Nephron progenitor cell (in vitro differentiated cells): Measurements from ENCODE around the gene ACAP2.
A peak's percentile ranks its signal among the peaks of the same experiment; 100 is the strongest.
"Not testable (repeated sequence)": the region's sequence is repeated elsewhere in the genome, so short reads cannot be mapped to it uniquely, and the experiment has no call there.

Experiments
- DNase-seq: peaks from one replicate; pipeline ENCODE4 v3.0.0; 2021
- H3K27ac Mint-ChIP-seq: 2 replicates; pipeline ENCODE4 v1.8.0; 2021; ENCODE audit warnings: mild to moderate bottlenecking, moderate library complexity, mixed read lengths
- H3K27me3 Mint-ChIP-seq: 2 replicates; pipeline ENCODE4 v1.8.0; 2021; ENCODE audit warnings: mild to moderate bottlenecking, low read depth, mixed read lengths; ENCODE audit not compliant: poor library complexity
- H3K36me3 Mint-ChIP-seq: 2 replicates; pipeline ENCODE4 v1.8.0; 2021; ENCODE audit warnings: low read depth, mixed read lengths
- H3K4me1 Mint-ChIP-seq: 2 replicates; pipeline ENCODE4 v1.8.0; 2021; ENCODE audit warnings: mixed read lengths
- H3K4me3 Mint-ChIP-seq: 2 replicates; pipeline ENCODE4 v1.8.0; 2021; ENCODE audit warnings: mild to moderate bottlenecking, moderate library complexity, mixed read lengths
- H3K9me3 Mint-ChIP-seq: 2 replicates; pipeline ENCODE4 v1.8.0; 2021; ENCODE audit warnings: mild to moderate bottlenecking, moderate library complexity, mixed read lengths
- CTCF ChIP-seq: fragments of 200-600 bp; sonication (generic); IDR thresholded peaks from 2 replicates; pipeline ENCODE4 v1.5.0; 2021; ENCODE audit warnings: antibody characterized with exemption

The ACAP2 gene

DNA sequence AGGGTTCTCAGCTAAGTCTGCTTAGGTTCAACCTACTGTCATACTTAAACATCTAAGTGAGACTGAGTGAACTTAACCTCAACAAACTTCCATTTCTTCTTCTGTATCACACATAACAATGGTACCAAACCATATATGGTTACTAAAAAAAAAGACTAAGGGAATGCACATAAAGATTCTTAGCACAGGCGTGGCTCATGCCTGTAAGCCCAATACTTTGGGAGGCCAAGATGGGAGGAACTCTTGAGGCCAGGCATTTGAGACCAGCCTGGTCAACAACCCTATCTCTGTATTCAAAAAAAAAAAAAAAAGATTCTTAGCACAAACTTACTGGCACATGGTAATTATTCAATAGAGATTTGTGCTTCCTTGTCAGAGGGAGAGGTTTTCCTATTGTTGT lies 57.9 kb downstream of the ACAP2 start:
- Mint-ChIP-seq H3K4me3 (no peak overlapping the region), H3K4me1 (peaks cover 10% of the 10 kb centered on the region), H3K9me3 (no peaks in the 10 kb centered on the region), H3K36me3 (peaks cover 10% of the 10 kb centered on the region), H3K27ac (no peak overlapping the region), H3K27me3 (no peaks in the 10 kb centered on the region)
- no peak for TF ChIP-seq CTCF
- DNase-seq: no peak

DNA sequence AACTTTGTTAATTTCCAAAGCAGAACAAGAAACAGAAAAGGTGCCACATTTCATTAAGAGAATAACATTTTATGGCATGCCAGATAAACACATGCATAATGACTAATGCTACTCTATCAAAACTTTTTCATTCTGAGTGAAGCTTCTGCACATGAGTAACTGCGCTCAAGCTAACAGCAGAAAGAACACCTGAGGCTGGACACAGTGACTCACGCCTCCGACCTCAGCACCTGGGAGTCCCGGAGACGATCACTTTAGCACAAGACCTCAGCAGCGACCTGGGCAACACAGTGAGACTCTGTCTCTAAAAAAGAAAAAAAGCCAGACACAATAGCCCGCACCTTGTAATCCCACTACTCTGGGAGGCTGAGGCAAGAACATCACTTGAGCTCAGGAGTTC lies 70.6 kb downstream of the ACAP2 start:
- Mint-ChIP-seq H3K9me3 (no peaks in the 10 kb centered on the region), H3K27me3 (no peaks in the 10 kb centered on the region), H3K4me1 (no peaks in the 10 kb centered on the region), H3K4me3 (no peak overlapping the region), H3K27ac (no peak overlapping the region), H3K36me3 (peaks cover 36% of the 10 kb centered on the region)
- no peak for DNase-seq
- no peak for TF ChIP-seq CTCF

DNA sequence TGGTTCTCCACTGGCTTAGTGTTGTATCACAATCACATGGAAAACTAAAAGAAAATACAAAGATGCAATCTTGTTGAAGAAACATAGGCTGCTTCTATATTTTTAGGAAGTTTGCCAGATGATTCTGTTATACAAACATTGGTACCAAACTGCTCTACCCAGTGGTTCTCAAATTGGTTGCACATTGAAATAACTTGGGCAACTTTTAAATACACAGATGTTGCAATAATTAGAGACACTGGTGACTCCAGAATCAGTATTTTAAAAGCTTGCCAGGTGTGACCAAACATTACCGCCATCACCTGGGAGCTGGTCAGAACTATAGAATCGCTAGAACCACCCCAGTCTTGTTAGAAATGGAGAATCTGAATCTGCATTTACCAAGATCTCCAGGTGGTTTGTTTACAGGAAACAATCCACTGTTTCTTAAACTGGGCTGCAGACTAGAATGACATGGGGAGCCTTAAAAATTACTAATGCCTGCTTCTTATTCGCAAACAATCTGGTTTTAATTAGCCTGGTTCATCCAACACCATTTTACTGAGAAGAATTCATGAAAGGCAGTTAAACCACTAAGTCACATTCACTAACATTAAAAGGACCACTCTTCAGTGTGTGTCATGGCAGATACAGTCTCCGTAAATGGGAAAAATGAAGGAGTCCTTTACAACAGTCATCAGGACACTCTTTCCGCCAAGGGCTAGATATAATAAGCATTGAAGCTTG lies 76.5 kb downstream of the ACAP2 start:
- peaks cover 58% of the 10 kb centered on the region for H3K36me3 Mint-ChIP-seq
- H3K9me3 Mint-ChIP-seq: peaks cover 24% of the 10 kb centered on the region
- no peaks in the 10 kb centered on the region for H3K27me3 Mint-ChIP-seq
- H3K4me3 Mint-ChIP-seq: no peak overlapping the region
- H3K27ac Mint-ChIP-seq: no peak overlapping the region
- DNase-seq: no peak
- no peak for TF ChIP-seq CTCF
- no peaks in the 10 kb centered on the region for H3K4me1 Mint-ChIP-seq

GRCh38 chr3:195365371-195365770 lies 77.4 kb downstream of the ACAP2 start:
- Mint-ChIP-seq H3K4me1 (no peaks in the 10 kb centered on the region), H3K27ac (no peak overlapping the region), H3K27me3 (no peaks in the 10 kb centered on the region), H3K4me3 (no peak overlapping the region), H3K36me3 (peaks cover 61% of the 10 kb centered on the region), H3K9me3 (peaks cover 27% of the 10 kb centered on the region)
- no peak for TF ChIP-seq CTCF
- no peak for DNase-seq

DNA sequence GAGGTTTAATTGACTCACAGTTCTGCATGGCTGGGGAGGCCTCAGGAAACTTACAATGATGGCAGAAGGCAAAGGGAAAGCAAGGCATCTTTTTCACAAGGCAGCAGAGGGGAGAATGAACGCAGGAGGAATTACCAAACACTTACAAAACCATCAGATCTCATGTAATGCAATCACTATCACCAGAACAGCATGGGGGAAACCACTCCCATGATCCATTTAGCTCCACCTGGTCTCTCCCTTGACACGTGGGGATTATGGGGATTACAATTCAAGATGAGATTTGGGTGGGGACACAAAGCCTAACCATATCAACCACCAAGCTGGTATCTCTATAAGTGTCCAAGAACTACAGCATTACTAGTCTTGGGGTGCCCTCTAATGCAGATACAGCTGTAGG lies 85.0 kb downstream of the ACAP2 start:
- Mint-ChIP-seq H3K36me3 (peaks cover 42% of the 10 kb centered on the region), H3K9me3 (peaks cover 15% of the 10 kb centered on the region), H3K4me1 (peaks cover 11% of the 10 kb centered on the region), H3K27ac (peak overlapping the region; percentile 77)
- not testable (repeated sequence) for H3K27me3 Mint-ChIP-seq, H3K4me3 Mint-ChIP-seq, DNase-seq

DNA sequence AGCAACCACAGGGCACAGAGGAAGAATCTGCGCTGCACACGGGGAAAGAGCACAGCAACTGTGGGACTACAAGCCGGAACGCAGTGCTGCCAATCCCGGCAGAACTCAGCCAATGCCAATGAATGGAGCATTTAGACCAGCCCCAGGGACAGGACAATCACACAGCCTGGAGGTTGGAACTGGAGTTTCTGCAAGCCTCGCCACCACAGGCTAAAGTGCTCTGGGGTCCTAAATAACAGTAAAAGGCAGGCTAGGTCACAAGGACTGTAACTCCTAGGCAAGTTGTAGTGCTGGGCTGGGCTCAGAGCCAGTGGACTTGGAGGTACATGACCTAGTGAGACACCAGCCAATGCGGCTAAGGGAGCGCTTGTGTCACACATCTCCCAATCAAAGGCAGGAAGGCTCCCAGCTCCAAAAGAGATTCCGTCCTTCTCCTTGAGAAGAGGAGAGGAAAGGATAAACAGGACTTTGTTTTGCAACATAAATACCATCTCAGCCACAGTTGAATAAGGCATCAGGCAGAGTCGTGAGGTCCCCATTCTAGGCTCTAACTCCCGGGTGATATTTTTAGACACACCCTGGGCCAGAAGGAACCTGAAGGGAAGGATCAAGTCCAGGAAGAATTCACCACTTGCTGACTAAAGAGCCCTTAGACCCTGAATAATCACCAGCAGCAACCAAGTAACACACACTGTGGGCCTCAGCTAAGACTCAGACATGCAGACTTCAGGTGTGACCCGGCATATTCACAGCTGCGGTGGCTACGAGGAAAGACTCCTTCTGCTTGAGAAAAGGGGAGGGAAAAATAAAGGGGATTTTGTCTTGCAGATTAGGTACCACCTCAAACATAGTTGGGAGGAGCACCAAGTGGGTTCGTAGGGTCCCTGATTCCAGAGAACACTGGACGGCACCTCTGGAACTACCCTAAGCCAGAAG lies 86.4 kb downstream of the ACAP2 start:
- no peak for TF ChIP-seq CTCF
- Mint-ChIP-seq H3K4me1 (peaks cover 11% of the 10 kb centered on the region), H3K36me3 (peaks cover 31% of the 10 kb centered on the region), H3K9me3 (peaks cover 10% of the 10 kb centered on the region), H3K27me3 (no peaks in the 10 kb centered on the region), H3K27ac (peak overlapping the region; percentile 92), H3K4me3 (no peak overlapping the region)
- no peak for DNase-seq

DNA sequence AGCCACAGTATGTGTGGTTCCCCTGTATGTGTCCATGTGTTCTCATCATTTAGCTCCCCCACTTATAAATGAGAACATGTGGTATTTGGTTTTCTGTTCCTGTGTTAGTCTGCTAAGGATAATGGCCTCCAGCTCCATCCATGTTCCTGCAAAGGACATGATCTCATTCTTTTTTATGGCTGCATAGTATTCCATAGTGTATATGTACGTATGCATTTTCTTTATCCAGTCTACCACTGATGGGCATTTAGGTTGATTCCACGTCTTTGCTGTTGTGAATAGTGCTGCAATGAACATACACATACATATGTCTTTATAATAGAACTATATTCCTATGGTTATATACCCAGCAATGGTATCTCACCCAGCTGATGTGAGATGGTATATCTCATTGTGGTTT lies 88.8 kb downstream of the ACAP2 start:
- H3K9me3 Mint-ChIP-seq, H3K27ac Mint-ChIP-seq, H3K4me3 Mint-ChIP-seq, DNase-seq, H3K27me3 Mint-ChIP-seq: not testable (repeated sequence)
- Mint-ChIP-seq H3K4me1 (peaks cover 11% of the 10 kb centered on the region), H3K36me3 (peaks cover 31% of the 10 kb centered on the region)
